HG02610 (cell line): ENCODE data around the gene CLDN6.

Experiments used
- ATAC-seq: cut with Tn5 transposase; IDR thresholded peaks from one replicate; pipeline ENCODE4 v1.9.1; 2021; ENCODE audit warnings: mild to moderate bottlenecking, moderate library complexity; ENCODE audit not compliant: unreplicated experiment

The CLDN6 gene

GRCh38 chr16:2992383-2993081 is 25.5 kb downstream of the CLDN6 start:
- no peak for ATAC-seq

GRCh38 chr16:2991566-2992261 is 26.3 kb downstream of the CLDN6 start:
- no peak for ATAC-seq

- ATAC-seq: no peak
Observed at GRCh38 chr16:2990891-2991290, 27.1 kb downstream of the CLDN6 start.

- no peak for ATAC-seq
Observed at GRCh38 chr16:2988590-2989099, 29.3 kb downstream of the CLDN6 start.

- no peak for ATAC-seq
Observed at GRCh38 chr16:2987833-2988232, 30.1 kb downstream of the CLDN6 start.

GRCh38 chr16:2987286-2987685 is 30.7 kb downstream of the CLDN6 start:
- no peak for ATAC-seq

GRCh38 chr16:2986623-2987188 is 31.3 kb downstream of the CLDN6 start:
- no peak for ATAC-seq

- ATAC-seq: no peak
Observed at GRCh38 chr16:2985893-2986355, 32.1 kb downstream of the CLDN6 start.

GRCh38 chr16:2985462-2985861 is 32.5 kb downstream of the CLDN6 start:
- no peak for ATAC-seq

- peak; percentile 43 for ATAC-seq
Observed at GRCh38 chr16:2983706-2984136, 34.3 kb downstream of the CLDN6 start.

- no peak for ATAC-seq
Observed at GRCh38 chr16:2982402-2982801, 35.6 kb downstream of the CLDN6 start.

- no peak for ATAC-seq
Observed at GRCh38 chr16:2981899-2982250, 36.1 kb downstream of the CLDN6 start.

- no peak for ATAC-seq
Observed at GRCh38 chr16:2981177-2981898, 36.6 kb downstream of the CLDN6 start.

- ATAC-seq: peak; percentile 73
Observed at GRCh38 chr16:2980227-2981176, 37.5 kb downstream of the CLDN6 start, which contains the start of gene PKMYT1. Gene PKMYT1, minus strand, starts transcription at chr16:2980446. Its CDS starts 789 bp downstream, at chr16:2979657.

GRCh38 chr16:2979669-2980226 is 38.2 kb downstream of the CLDN6 start:
- no peak for ATAC-seq

- no peak for ATAC-seq
Observed at GRCh38 chr16:2977440-2977839, 40.5 kb downstream of the CLDN6 start.

- no peak for ATAC-seq
Observed at GRCh38 chr16:2976673-2977072, 41.3 kb downstream of the CLDN6 start.

GRCh38 chr16:2976201-2976600 is 41.8 kb downstream of the CLDN6 start:
- no peak for ATAC-seq

GRCh38 chr16:2975161-2975795 is 42.7 kb downstream of the CLDN6 start:
- no peak for ATAC-seq
